Activated T-cell treated with anti-CD3 and anti-CD28 coated beads, Interleukin-2, amount 50 U/mL, for 24 hours (primary cell): Measurements from ENCODE around the gene TPR.
"Not testable (repeated sequence)": the region's sequence is repeated elsewhere in the genome, so short reads cannot be mapped to it uniquely, and the experiment has no call there.

Experiments used
- DNase-seq: peaks from one replicate; pipeline ENCODE4 v3.0.0-alpha.2; 2020
- H3K27ac Mint-ChIP-seq: 2 replicates; pipeline ENCODE4 v1.8.0; 2020; ENCODE audit warnings: mild to moderate bottlenecking, mixed read lengths
- H3K27me3 Mint-ChIP-seq: 2 replicates; pipeline ENCODE4 v1.8.0; 2020; ENCODE audit warnings: mixed read lengths
- H3K36me3 Mint-ChIP-seq: 2 replicates; pipeline ENCODE4 v1.8.0; 2020; ENCODE audit warnings: low read depth, mixed read lengths
- H3K4me1 Mint-ChIP-seq: 2 replicates; pipeline ENCODE4 v1.8.0; 2020; ENCODE audit warnings: low read depth, mixed read lengths
- H3K4me3 Mint-ChIP-seq: 2 replicates; pipeline ENCODE4 v1.8.0; 2020; ENCODE audit warnings: mild to moderate bottlenecking, moderate library complexity, mixed read lengths
- H3K9me3 Mint-ChIP-seq: 2 replicates; pipeline ENCODE4 v1.8.0; 2020; ENCODE audit warnings: mixed read lengths

TPR gene

DNA sequence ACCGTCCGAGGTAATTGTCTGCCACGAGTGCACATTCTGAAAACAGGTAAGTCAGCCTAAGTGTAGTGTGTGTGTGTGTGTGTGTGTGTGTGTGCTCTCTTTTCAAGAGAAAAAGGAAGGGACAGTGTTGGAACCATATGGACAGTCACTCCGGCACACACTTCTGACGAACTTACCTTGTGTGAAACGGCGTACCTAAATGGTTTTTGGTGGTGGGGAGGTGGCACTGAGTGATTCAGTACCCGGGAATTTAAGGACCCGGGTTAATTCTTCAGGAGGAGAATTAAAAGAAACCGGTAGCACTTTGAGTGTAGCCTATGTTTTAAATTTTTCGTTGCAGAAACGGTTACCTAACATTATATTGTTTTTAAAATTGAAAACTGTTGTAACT, 871 bp upstream of the TPR start:
- H3K27me3 Mint-ChIP-seq, result no peaks in the 10 kb centered on the region
- H3K9me3 Mint-ChIP-seq, result no peaks in the 10 kb centered on the region
- peaks cover 60% of the 10 kb centered on the region for H3K36me3 Mint-ChIP-seq
- H3K4me1 Mint-ChIP-seq, result peaks cover 38% of the 10 kb centered on the region
- no peak for DNase-seq
- H3K4me3 Mint-ChIP-seq, result peak overlapping the region; percentile 99
- peak overlapping the region; percentile 99 for H3K27ac Mint-ChIP-seq

DNA sequence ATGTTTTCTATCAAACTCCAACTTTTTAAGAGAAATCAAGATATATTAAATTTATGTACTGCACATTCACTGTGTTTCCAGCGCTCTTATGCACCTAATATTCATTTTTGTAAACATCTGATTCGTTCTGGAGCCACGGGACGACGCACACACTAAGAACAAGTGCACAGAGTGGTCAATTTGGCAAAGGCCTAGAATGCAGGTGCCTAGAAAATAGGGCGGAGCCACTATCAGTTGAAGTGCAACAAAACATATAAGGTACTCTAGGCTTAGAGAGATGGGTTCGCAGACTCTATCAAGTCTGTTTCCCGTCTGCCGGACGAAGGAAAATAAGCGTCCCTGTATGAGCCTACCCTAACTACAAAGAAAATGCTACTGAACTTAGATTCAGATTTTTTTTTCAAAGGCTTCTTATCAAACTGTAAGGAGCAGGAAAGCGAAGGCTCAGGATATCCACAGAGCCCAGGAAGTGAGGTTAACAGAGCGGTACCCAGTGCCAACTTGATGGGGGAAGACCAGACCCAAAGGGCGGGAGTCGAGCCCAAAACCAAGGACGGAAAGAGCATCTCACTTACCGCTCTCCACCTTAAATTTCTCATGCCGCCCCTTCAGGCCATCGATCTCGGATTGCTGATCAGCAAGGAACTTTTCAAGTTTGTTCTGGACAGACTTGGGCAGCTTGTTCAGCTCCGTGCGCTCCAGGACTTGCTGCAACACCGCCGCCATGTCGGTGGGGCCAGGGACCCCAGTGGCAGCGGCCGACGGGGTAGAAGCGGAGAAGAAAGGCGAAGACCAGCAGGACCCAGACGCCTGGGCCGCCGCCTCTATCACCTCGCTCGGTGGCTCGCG, 526 bp downstream of the TPR start:
- peaks cover 62% of the 10 kb centered on the region for H3K36me3 Mint-ChIP-seq
- peak; percentile 31 for DNase-seq

DNA sequence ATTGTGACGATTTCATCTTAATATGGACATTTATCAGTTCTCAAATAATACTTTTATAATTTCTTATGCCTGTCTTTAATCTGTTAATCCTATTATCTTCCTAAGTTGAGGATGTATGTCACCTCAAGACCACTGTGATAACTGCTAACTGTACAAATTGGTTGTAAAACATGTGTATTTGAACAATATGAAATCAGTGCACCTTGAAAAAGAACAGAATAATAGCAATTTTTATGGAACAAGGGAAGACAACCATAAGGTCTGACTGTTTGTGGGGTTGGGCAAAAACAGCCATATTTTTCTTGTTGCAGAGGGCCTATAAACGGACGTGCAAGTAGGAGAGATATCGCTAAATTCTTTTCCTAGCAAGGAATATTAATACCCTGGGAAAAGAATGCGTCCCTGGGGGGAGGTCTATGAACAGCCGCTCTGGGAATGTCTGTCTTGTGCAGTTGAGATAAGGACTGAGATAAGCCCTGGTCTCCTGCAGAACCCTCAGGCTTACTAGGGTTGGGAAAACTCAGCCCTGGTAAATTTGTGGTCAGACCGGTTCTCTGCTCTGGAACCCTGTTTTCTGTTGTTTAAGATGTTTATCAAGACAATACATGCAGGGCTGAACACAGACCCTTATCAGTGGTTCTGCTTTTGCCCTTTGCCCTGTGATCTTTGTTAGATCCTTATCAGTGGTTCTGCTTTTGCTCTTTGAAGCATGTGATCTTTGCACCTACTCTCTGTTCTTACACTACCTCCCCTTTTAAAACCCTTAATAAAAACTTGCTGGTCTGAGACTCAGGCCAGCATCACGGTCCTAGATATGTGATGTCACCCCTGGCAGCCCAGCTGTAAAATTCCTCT, 27.0 kb downstream of the TPR start:
- H3K27me3 Mint-ChIP-seq, DNase-seq, H3K4me3 Mint-ChIP-seq, H3K9me3 Mint-ChIP-seq, H3K4me1 Mint-ChIP-seq: not testable (repeated sequence)
- Mint-ChIP-seq H3K27ac (peak overlapping the region; percentile 30), H3K36me3 (peaks cover 93% of the 10 kb centered on the region)

More for the DNA sequence above, 526 bp downstream of the TPR start:
- no peaks in the 10 kb centered on the region for H3K27me3 Mint-ChIP-seq
- peaks cover 41% of the 10 kb centered on the region for H3K4me1 Mint-ChIP-seq
- H3K4me3 Mint-ChIP-seq, result peak overlapping the region; percentile 99
- H3K27ac Mint-ChIP-seq, result peak overlapping the region; percentile 99
- no peaks in the 10 kb centered on the region for H3K9me3 Mint-ChIP-seq

DNA sequence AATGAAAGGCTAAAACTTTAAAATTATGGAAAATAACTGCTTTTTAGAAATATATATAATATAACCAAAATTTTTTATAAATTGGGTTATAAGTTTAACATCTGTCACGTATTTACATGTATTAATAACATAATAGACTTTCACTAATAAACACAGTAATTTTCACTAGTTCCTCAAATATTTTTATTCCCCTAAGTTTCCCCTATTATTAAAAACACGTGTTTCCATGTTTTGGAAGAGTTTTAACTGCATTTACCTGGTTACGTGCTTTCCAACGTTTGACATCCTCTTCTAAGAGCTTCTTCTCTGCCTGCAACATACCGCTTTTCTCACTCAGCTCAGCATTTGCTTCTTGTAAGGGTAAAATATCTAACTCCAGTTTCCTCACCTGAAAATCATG, 34.3 kb downstream of the TPR start:
- Mint-ChIP-seq H3K4me3 (no peak overlapping the region), H3K4me1 (no peaks in the 10 kb centered on the region), H3K27ac (no peak overlapping the region), H3K27me3 (no peaks in the 10 kb centered on the region), H3K36me3 (peaks cover 86% of the 10 kb centered on the region), H3K9me3 (no peaks in the 10 kb centered on the region)
- no peak for DNase-seq

DNA sequence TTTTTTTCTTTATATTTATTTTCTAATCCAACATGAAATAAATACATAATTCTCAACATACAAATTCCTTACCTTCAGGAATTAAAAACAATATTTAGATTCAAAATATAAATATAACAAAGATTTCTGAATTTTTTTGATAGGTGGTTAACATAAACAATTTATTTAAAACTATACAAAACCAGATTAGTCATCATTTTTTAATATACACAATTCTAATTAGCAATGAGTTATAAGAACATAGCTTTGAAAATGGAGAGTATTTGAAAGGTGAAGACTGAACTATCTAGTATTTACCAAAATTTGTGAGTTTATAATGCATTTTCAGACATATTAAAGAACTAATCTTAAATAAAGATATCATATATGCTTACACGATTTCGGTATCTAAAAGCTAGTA, 37.5 kb downstream of the TPR start:
- H3K36me3 Mint-ChIP-seq, result peaks cover 86% of the 10 kb centered on the region
- no peaks in the 10 kb centered on the region for H3K27me3 Mint-ChIP-seq
- H3K4me3 Mint-ChIP-seq, result no peak overlapping the region
- no peak for DNase-seq
- H3K27ac Mint-ChIP-seq, result no peak overlapping the region
- no peaks in the 10 kb centered on the region for H3K9me3 Mint-ChIP-seq
- H3K4me1 Mint-ChIP-seq, result no peaks in the 10 kb centered on the region

DNA sequence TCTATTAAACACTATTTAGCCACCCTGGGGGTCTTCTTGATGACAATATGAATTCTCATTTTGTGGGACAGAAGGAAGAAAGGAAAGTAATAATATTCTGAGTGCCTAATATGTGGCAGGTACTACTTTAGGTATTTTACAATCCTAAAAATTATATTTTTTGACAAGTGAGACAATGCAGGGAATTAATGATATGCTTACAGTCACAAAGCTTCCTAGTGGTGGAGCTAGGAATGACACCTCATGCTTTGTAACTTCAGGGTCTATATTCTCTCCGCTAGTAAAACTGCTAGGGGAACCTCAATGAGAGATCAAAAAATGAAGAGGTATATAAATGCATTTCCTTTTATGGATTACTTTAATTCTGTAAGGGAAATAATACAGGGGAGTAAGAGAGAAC, 44.3 kb downstream of the TPR start:
- H3K4me1 Mint-ChIP-seq, result peaks cover 3% of the 10 kb centered on the region
- H3K27me3 Mint-ChIP-seq, result no peaks in the 10 kb centered on the region
- peaks cover 92% of the 10 kb centered on the region for H3K36me3 Mint-ChIP-seq
- H3K27ac Mint-ChIP-seq, result no peak overlapping the region
- DNase-seq, result no peak
- H3K4me3 Mint-ChIP-seq, result no peak overlapping the region
- H3K9me3 Mint-ChIP-seq, result no peaks in the 10 kb centered on the region

DNA sequence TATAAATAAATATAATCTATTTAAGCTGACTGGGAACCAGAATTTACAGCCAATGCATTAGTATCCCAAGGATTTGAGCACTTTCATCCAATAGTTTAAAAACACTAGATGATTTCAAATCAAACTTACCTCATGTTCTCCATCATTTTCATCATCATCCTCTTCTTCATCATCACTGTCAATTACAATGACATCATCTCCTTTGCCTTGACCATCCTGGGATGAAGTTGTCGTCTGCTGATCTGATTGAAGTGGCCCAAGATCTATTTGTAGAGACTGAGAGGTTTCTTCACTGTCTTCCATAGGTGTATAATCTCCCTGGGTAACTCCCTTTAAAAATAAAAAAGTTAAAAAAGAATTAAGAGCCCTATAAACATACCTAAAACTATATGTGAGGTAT, 47.7 kb downstream of the TPR start:
- Mint-ChIP-seq H3K4me3 (no peak overlapping the region), H3K9me3 (no peaks in the 10 kb centered on the region), H3K27ac (no peak overlapping the region), H3K4me1 (peaks cover 10% of the 10 kb centered on the region), H3K36me3 (peaks cover 88% of the 10 kb centered on the region), H3K27me3 (no peaks in the 10 kb centered on the region)
- no peak for DNase-seq

DNA sequence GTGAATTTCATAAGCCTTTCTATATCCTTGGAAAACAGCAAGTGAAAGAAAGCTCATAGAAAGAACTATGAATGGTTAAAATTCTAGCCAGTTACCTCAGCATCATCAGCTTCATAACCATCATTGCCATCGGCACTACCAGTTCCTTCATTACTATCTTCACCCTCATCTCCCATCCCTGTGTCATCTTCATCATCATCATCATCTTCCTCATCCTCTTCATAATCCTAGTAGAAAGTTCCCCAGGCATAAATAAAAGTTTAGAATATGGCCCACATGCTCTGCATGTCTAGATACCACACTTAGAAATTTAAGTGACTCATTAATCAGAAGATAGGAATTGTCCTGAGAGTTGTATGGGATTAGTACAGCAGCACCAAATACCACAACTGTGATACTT, 49.0 kb downstream of the TPR start:
- Mint-ChIP-seq H3K27ac (no peak overlapping the region), H3K27me3 (no peaks in the 10 kb centered on the region), H3K4me3 (no peak overlapping the region), H3K36me3 (peaks cover 89% of the 10 kb centered on the region), H3K4me1 (peaks cover 21% of the 10 kb centered on the region), H3K9me3 (no peaks in the 10 kb centered on the region)
- no peak for DNase-seq

DNA sequence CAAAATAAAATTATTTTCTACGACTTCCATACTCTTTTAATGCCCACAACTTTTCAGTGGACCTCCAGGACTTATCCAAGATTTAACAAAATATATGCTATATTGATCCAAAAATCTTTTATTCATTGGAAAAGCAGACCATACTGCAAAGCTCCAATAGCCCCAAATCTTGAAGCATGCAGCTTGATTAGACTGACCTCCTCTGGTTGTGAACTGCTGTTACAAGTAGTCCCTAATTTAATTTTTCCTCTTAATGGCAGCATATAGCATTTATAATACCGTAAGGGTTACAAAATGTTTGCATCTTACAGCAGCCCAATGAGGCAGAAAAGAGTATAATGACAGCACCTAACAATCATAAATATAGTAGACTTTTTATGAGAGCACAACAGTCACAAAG, 49.8 kb downstream of the TPR start:
- H3K27me3 Mint-ChIP-seq, result no peaks in the 10 kb centered on the region
- no peak for DNase-seq
- peaks cover 89% of the 10 kb centered on the region for H3K36me3 Mint-ChIP-seq
- no peak overlapping the region for H3K27ac Mint-ChIP-seq
- peaks cover 24% of the 10 kb centered on the region for H3K4me1 Mint-ChIP-seq
- H3K4me3 Mint-ChIP-seq, result no peak overlapping the region
- no peaks in the 10 kb centered on the region for H3K9me3 Mint-ChIP-seq

DNA sequence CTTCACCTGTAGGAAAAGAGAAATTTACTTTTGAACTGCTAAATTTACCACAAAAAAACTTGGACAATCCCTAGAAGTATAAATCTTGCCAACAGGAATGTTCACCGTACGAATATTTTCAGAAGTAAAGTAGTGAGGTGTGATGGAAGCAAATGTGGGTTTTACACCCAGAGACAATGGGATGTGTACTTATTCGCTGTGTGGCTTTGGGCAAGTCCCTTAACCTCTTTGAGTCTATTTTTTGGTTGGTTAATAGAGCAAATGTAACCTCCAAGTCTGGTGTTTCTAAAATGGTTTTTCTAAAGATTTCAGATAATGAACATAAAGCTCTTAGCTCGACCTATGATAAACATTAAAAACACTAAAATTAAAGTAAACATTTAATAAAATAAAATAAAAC, 51.2 kb downstream of the TPR start:
- H3K27ac Mint-ChIP-seq, result no peak overlapping the region
- DNase-seq, result no peak
- H3K9me3 Mint-ChIP-seq, result no peaks in the 10 kb centered on the region
- H3K4me1 Mint-ChIP-seq, result peaks cover 22% of the 10 kb centered on the region
- H3K4me3 Mint-ChIP-seq, result no peak overlapping the region
- H3K36me3 Mint-ChIP-seq, result peaks cover 87% of the 10 kb centered on the region
- H3K27me3 Mint-ChIP-seq, result no peaks in the 10 kb centered on the region

DNA sequence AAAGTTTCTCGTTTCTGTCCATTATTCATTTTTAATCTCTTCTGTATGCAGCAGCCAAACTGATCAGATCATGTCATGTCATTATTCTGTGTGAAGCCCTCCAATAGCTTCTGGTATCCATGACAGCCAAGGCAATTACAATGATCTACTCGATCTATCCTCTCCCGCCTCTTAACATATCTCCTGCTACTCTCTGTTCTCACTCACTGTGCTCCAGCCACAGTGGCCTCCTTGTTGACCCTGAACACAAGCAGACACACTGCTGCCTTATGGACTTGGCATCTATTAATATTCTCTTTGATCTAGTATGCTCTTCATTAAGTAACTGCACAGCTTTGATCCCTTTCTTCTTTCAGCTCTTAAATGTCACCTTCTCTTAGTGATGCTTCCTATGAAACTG, 59.5 kb downstream of the TPR start:
- Mint-ChIP-seq H3K9me3 (no peaks in the 10 kb centered on the region), H3K4me1 (peaks cover 10% of the 10 kb centered on the region), H3K4me3 (no peak overlapping the region), H3K27me3 (no peaks in the 10 kb centered on the region), H3K27ac (no peak overlapping the region), H3K36me3 (peaks cover 93% of the 10 kb centered on the region)
- DNase-seq, result no peak

DNA sequence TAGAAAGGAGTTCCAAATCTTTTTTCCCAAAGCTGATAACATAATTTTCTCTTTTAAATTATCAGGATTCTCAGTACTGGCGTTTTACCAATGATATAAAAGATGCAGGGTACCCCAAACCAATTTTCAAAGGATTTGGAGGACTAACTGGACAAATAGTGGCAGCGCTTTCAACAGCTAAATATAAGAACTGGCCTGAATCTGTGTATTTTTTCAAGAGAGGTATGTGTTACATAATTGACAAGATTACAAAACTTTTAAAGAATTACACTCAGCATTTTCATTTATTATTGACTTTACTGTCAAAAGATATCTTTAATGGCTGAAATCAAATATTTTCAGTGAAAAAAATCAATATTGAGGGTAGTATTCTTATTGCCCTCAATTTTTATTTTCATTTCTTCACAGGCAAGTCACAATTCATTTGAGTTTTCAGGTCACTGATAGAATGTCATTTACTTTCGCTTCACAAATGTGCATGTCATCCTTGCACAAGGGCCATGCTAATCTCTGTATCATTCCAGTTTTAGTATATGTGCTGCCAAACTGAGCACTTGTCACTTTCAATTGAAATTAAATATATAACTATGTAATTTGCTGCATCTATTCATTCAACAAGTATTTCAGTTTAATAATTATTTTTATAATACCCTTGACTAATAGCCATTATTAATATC, 63.5 kb downstream of the TPR start:
- Mint-ChIP-seq H3K27me3 (no peaks in the 10 kb centered on the region), H3K4me3 (no peak overlapping the region), H3K4me1 (peaks cover 9% of the 10 kb centered on the region), H3K27ac (no peak overlapping the region), H3K36me3 (peaks cover 62% of the 10 kb centered on the region), H3K9me3 (no peaks in the 10 kb centered on the region)
- DNase-seq, result no peak

DNA sequence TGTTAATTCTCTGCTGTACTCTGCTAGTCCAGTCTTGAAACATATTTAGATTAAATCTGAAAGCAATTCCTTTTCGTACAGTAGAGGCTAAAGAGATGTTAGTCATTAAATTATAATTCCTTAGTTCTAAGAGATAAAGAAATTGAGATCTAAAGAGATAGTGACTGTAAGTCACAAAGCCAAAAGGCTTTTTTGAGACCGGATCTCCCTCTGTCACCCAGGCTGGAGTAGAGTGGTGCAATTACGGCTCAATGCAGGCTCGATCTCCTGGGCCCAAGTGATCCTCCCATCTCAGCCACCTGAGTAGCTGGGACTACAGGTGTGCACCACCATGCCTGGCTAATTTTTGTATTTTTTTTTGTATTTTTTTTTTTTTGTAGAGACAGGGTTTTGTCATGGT, 64.7 kb downstream of the TPR start:
- Mint-ChIP-seq H3K36me3 (peaks cover 50% of the 10 kb centered on the region), H3K27ac (no peak overlapping the region), H3K27me3 (no peaks in the 10 kb centered on the region), H3K4me3 (no peak overlapping the region), H3K4me1 (peaks cover 20% of the 10 kb centered on the region), H3K9me3 (no peaks in the 10 kb centered on the region)
- DNase-seq, result no peak

DNA sequence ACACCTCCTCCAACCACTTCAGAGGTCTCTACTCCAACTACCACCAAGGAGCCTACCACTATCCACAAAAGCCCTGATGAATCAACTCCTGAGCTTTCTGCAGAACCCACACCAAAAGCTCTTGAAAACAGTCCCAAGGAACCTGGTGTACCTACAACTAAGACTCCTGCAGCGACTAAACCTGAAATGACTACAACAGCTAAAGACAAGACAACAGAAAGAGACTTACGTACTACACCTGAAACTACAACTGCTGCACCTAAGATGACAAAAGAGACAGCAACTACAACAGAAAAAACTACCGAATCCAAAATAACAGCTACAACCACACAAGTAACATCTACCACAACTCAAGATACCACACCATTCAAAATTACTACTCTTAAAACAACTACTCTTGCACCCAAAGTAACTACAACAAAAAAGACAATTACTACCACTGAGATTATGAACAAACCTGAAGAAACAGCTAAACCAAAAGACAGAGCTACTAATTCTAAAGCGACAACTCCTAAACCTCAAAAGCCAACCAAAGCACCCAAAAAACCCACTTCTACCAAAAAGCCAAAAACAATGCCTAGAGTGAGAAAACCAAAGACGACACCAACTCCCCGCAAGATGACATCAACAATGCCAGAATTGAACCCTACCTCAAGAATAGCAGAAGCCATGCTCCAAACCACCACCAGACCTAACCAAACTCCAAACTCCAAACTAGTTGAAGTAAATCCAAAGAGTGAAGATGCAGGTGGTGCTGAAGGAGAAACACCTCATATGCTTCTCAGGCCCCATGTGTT, 66.6 kb downstream of the TPR start:
- Mint-ChIP-seq H3K4me1 (peaks cover 35% of the 10 kb centered on the region), H3K27ac (no peak overlapping the region), H3K27me3 (no peaks in the 10 kb centered on the region), H3K36me3 (peaks cover 33% of the 10 kb centered on the region), H3K4me3 (no peak overlapping the region), H3K9me3 (no peaks in the 10 kb centered on the region)
- no peak for DNase-seq
